Activated gamma-delta T cell (primary cell): ENCODE results near the gene GLIPR1L1.
"Not testable (repeated sequence)": the region's sequence is repeated elsewhere in the genome, so short reads cannot be mapped to it uniquely, and the experiment has no call there.

Experiments used
- DNase-seq: peaks from one replicate; lab custom pipeline; 2025; lab: John Stamatoyannopoulos, UW
- total RNA-seq, 2 donors: gene quantifications; one replicate each; lab custom pipeline; 2026; lab: John Stamatoyannopoulos, UW

Gene GLIPR1L1
- total RNA-seq: 0 reads per million in 2 donors

- DNase-seq: no peak
These were observed at the start of gene GLIPR1L1 for GRCh38 chr12:75334384-75335030. Gene GLIPR1L1, plus strand, starts transcription at chr12:75334670. Its CDS starts 59 bp downstream, at chr12:75334729.

GRCh38 chr12:75288860-75289259 is 45.6 kb upstream of the GLIPR1L1 start:
- DNase-seq: no peak

- DNase-seq: no peak
These were observed 44.7 kb upstream of the GLIPR1L1 start for GRCh38 chr12:75289753-75290152.

GRCh38 chr12:75291014-75291413 is 43.5 kb upstream of the GLIPR1L1 start:
- DNase-seq: no peak

GRCh38 chr12:75294336-75294735 is 40.1 kb upstream of the GLIPR1L1 start:
- DNase-seq: no peak

GRCh38 chr12:75294797-75295196 is 39.7 kb upstream of the GLIPR1L1 start:
- DNase-seq: no peak

- no peak for DNase-seq
These were observed 32.2 kb upstream of the GLIPR1L1 start for GRCh38 chr12:75302225-75302624.

GRCh38 chr12:75302781-75303180 is 31.7 kb upstream of the GLIPR1L1 start:
- DNase-seq: no peak

GRCh38 chr12:75305412-75306332 is 28.8 kb upstream of the GLIPR1L1 start:
- DNase-seq: no peak

GRCh38 chr12:75308279-75308678 is 26.2 kb upstream of the GLIPR1L1 start:
- DNase-seq: no peak

GRCh38 chr12:75311369-75311768 is 23.1 kb upstream of the GLIPR1L1 start:
- no peak for DNase-seq

GRCh38 chr12:75315518-75315917 is 19.0 kb upstream of the GLIPR1L1 start:
- DNase-seq: no peak

- no peak for DNase-seq
These were observed 16.7 kb upstream of the GLIPR1L1 start for GRCh38 chr12:75317784-75318183.

GRCh38 chr12:75322464-75322863 is 12.0 kb upstream of the GLIPR1L1 start:
- no peak for DNase-seq

GRCh38 chr12:75323663-75324062 is 10.8 kb upstream of the GLIPR1L1 start:
- no peak for DNase-seq

GRCh38 chr12:75327642-75328041 is 6.8 kb upstream of the GLIPR1L1 start:
- no peak for DNase-seq

- no peak for DNase-seq
These were observed 4.3 kb upstream of the GLIPR1L1 start, which contains the start of gene CAPS2 for GRCh38 chr12:75329918-75330826. Gene CAPS2, minus strand, starts transcription at chr12:75330324. Its CDS starts 3,826 bp downstream, at chr12:75326498.

GRCh38 chr12:75337905-75338304 is 3.4 kb downstream of the GLIPR1L1 start:
- DNase-seq: no peak

- no peak for DNase-seq
These were observed 7.4 kb downstream of the GLIPR1L1 start for GRCh38 chr12:75341873-75342272.

GRCh38 chr12:75345531-75345930 is 11.1 kb downstream of the GLIPR1L1 start:
- no peak for DNase-seq

GRCh38 chr12:75346215-75346614 is 11.7 kb downstream of the GLIPR1L1 start:
- not testable (repeated sequence) for DNase-seq

GRCh38 chr12:75349946-75350345 is 15.5 kb downstream of the GLIPR1L1 start:
- DNase-seq: no peak
